ENCODE data around the gene FUT7. TPM values are rescaled to one million over a fixed set of nuclear protein-coding genes. Genes with fewer than 3 reads are reported as not detected.
A peak's percentile ranks its signal among the peaks of the same experiment; 100 is the strongest.

The FUT7 gene
- total and polyA plus RNA-seq, 9 of the 15 experiments (the other 6 are each of a cell fraction or from before 2014, with no cell fraction given), result not detected

GRCh38 chr9:137019891-137020683 is 11.8 kb downstream of the FUT7 start:
- H3K9me1 ChIP-seq (ENCODE audit: control insufficient read depth, insufficient read depth, low read length), result no peaks in the 10 kb centered on the region
- in situ Hi-C loops (cut with MboI), result no loop called here
- intact Hi-C loops (cut with micrococcal nuclease), result no loop called here
- no peak for TF ChIP-seq ZNF561 (CRISPR knock-in tag; conservative IDR thresholded peaks at IDR 0.05)
- 0 out of 2 replicates have a peak, but pooled peaks have one; percentile 55 for TF ChIP-seq ZBTB33 (CRISPR knock-in tag; IDR thresholded peaks at IDR 0.05)
- TF ChIP-seq, protein P1, sequence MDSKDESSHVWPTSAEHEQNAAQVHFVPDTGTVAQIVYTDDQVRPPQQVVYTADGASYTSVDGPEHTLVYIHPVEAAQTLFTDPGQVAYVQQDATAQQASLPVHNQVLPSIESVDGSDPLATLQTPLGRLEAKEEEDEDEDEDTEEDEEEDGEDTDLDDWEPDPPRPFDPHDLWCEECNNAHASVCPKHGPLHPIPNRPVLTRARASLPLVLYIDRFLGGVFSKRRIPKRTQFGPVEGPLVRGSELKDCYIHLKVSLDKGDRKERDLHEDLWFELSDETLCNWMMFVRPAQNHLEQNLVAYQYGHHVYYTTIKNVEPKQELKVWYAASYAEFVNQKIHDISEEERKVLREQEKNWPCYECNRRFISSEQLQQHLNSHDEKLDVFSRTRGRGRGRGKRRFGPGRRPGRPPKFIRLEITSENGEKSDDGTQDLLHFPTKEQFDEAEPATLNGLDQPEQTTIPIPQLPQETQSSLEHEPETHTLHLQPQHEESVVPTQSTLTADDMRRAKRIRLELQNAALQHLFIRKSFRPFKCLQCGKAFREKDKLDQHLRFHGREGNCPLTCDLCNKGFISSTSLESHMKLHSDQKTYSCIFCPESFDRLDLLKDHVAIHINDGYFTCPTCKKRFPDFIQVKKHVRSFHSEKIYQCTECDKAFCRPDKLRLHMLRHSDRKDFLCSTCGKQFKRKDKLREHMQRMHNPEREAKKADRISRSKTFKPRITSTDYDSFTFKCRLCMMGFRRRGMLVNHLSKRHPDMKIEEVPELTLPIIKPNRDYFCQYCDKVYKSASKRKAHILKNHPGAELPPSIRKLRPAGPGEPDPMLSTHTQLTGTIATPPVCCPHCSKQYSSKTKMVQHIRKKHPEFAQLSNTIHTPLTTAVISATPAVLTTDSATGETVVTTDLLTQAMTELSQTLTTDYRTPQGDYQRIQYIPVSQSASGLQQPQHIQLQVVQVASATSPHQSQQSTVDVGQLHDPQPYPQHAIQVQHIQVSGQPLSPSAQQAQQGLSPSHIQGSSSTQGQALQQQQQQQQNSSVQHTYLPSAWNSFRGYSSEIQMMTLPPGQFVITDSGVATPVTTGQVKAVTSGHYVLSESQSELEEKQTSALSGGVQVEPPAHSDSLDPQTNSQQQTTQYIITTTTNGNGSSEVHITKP (IDR thresholded peaks at IDR 0.05; ENCODE audit: partially characterized antibody), result peak; percentile 35
- no peak for TF ChIP-seq SREBF1 (IDR thresholded peaks at IDR 0.05; ENCODE audit: borderline replicate concordance, low read depth, low read length)
- 0 out of 2 replicates have a peak, but pooled peaks cover 5% of the 10 kb centered on the region for H4K20me1 ChIP-seq (replicated peaks; ENCODE audit: control insufficient read depth, insufficient read depth, low read length)
- POLR2A ChIA-PET, result interaction anchor here (0.8 kb wide), 1 partner anchor 221 kb away, joined by 3 read pairs; the partner anchor contains the start of gene TUBB4B
- DNase-seq (ENCODE audit: extremely low read depth in 1 of 4, low spot score in 3 of 4) (no peak), ATAC-seq (no peak), FAIRE-seq (no peak)
- no peaks in the 10 kb centered on the region for H3K27me3 ChIP-seq (ENCODE audit: control insufficient read depth in 2 of 2, insufficient read depth in 2 of 2, low read length in 2 of 2)
- BruUV-seq (replicated peaks), result no TSS peak
- H3K4me3 ChIP-seq, result no peak overlapping the region
- no peaks in the 10 kb centered on the region for H3K36me3 ChIP-seq (ENCODE audit: control insufficient read depth, insufficient read depth, low read length)
- H3K4me2 ChIP-seq (ENCODE audit: insufficient read depth, low read length), result no peak overlapping the region
- H2AFZ ChIP-seq (ENCODE audit: low read depth, low read length), result no peak overlapping the region
- H3K4me1 ChIP-seq (replicated peaks in 1 of 2; ENCODE audit: control insufficient read depth in 2 of 2, insufficient read depth in 2 of 2, low read length in 2 of 2), result peaks cover 4 to 78% of the 10 kb centered on the region in 2 experiments; a peak in 4 of 5 replicates
- H3K79me2 ChIP-seq (ENCODE audit: control insufficient read depth, insufficient read depth, low read length), result no peaks in the 10 kb centered on the region
- H3K27ac ChIP-seq (ENCODE audit: extremely low read depth, low read depth, low read length), result no peak overlapping the region
- peak overlapping the region in 1 of 2 experiments; percentile 26; a peak in 1 of 4 replicates for H3K9ac ChIP-seq (ENCODE audit: insufficient read depth in 1 of 2, low read depth in 2 of 2, low read length in 2 of 2)
- CTCF ChIA-PET (ENCODE audit: low intra/inter-chr PET ratio), result no interaction called here
- 40% methylated on average over 21 of the region's 34 CpGs for WGBS (ENCODE audit: insufficient coverage, low coverage, missing lambda C conversion rate)
- no peaks in the 10 kb centered on the region for H3K9me3 ChIP-seq (replicated peaks; ENCODE audit: control insufficient read depth, insufficient read depth, low read depth, low read length)
